ENCODE measurements around the gene CDH2. TPM values are rescaled to one million over a fixed set of nuclear protein-coding genes. Genes with fewer than 3 reads are reported as not detected.

Gene CDH2
- total RNA-seq, 4 donors from 2014 or later, result 0.47 to 1.7 (median 1.1) TPM; not detected in 1

DNA sequence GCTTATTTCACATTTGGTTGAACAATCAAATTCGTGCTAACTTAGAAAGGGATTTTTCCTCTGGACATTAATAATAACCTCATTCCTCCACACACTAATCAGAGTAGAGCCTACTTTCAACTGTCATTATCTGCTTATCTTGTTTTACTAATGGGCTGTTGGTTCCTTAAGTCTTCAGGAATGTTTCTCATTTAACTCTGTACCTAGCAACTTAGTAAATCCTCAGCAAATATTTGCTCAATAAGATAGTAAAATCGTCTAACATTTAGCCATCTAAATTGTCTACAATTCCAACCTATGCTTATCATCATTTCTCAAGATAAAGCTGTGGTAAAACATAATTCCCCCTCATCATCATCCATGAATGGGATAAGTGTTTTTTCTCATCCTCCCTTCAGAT is 98.1 kb downstream of the CDH2 start:
- Histone ChIP-seq H3K9me3 (no peaks in the 10 kb centered on the region), H3K36me3 (no peaks in the 10 kb centered on the region), H3K4me1 (no peaks in the 10 kb centered on the region), H3K27ac (no peak overlapping the region), H3K27me3 (no peaks in the 10 kb centered on the region), H3K4me3 (no peak overlapping the region)
- DNase-seq (ENCODE audit: low spot score in 2 of 2), result no peak
- 55% methylated on average over 2 of the region's 2 CpGs for WGBS
- TF ChIP-seq POLR2AphosphoS5 (IDR thresholded peaks at IDR 0.05), result no peak
- TF ChIP-seq EP300 (IDR thresholded peaks at IDR 0.05), result no peak
- TF ChIP-seq CTCF (IDR thresholded peaks at IDR 0.05), result no peak
- TF ChIP-seq POLR2A (IDR thresholded peaks at IDR 0.05), result no peak

GRCh38 chr18:28078298-28078697 is 98.6 kb downstream of the CDH2 start:
- Histone ChIP-seq H3K27me3 (no peaks in the 10 kb centered on the region), H3K4me1 (no peaks in the 10 kb centered on the region), H3K27ac (no peak overlapping the region), H3K4me3 (no peak overlapping the region), H3K36me3 (no peaks in the 10 kb centered on the region), H3K9me3 (no peaks in the 10 kb centered on the region)
- WGBS, result 83% methylated on average over 4 of the region's 4 CpGs
- TF ChIP-seq EP300 (IDR thresholded peaks at IDR 0.05) (no peak), POLR2AphosphoS5 (IDR thresholded peaks at IDR 0.05) (no peak), CTCF (IDR thresholded peaks at IDR 0.05) (no peak), POLR2A (IDR thresholded peaks at IDR 0.05) (no peak)
- DNase-seq (ENCODE audit: low spot score in 2 of 2), result no peak

- no peak for DNase-seq (ENCODE audit: low spot score in 2 of 2)
- no peak for TF ChIP-seq POLR2AphosphoS5 (IDR thresholded peaks at IDR 0.05)
- no peak for TF ChIP-seq EP300 (IDR thresholded peaks at IDR 0.05)
- TF ChIP-seq POLR2A (IDR thresholded peaks at IDR 0.05), result no peak
- TF ChIP-seq CTCF (IDR thresholded peaks at IDR 0.05), result no peak
- Histone ChIP-seq H3K27ac (no peak overlapping the region), H3K9me3 (no peaks in the 10 kb centered on the region), H3K4me3 (no peak overlapping the region), H3K27me3 (no peaks in the 10 kb centered on the region), H3K36me3 (no peaks in the 10 kb centered on the region), H3K4me1 (no peaks in the 10 kb centered on the region)
- 97% methylated on average over 3 of the region's 3 CpGs for WGBS
Observed at GRCh38 chr18:28075501-28075900, 101.4 kb downstream of the CDH2 start.

GRCh38 chr18:28074076-28074475 is 102.9 kb downstream of the CDH2 start:
- 73% methylated on average over 1 of the region's 1 CpG for WGBS
- no peaks in the 10 kb centered on the region for H3K36me3 ChIP-seq
- DNase-seq (ENCODE audit: low spot score in 2 of 2), result no peak
- H3K9me3 ChIP-seq, result no peaks in the 10 kb centered on the region
- H3K27ac ChIP-seq, result no peak overlapping the region
- no peak overlapping the region for H3K4me3 ChIP-seq
- TF ChIP-seq EP300 (IDR thresholded peaks at IDR 0.05), result no peak
- no peak for TF ChIP-seq POLR2A (IDR thresholded peaks at IDR 0.05)
- no peak for TF ChIP-seq POLR2AphosphoS5 (IDR thresholded peaks at IDR 0.05)
- TF ChIP-seq CTCF (IDR thresholded peaks at IDR 0.05), result no peak
- H3K27me3 ChIP-seq, result no peaks in the 10 kb centered on the region
- no peaks in the 10 kb centered on the region for H3K4me1 ChIP-seq

- WGBS, result 72% methylated on average over 3 of the region's 3 CpGs
- Histone ChIP-seq H3K9me3 (no peaks in the 10 kb centered on the region), H3K4me3 (no peak overlapping the region), H3K27me3 (no peaks in the 10 kb centered on the region), H3K4me1 (no peaks in the 10 kb centered on the region), H3K27ac (no peak overlapping the region), H3K36me3 (no peaks in the 10 kb centered on the region)
- DNase-seq (ENCODE audit: low spot score in 2 of 2), result no peak
- TF ChIP-seq POLR2A (IDR thresholded peaks at IDR 0.05) (no peak), POLR2AphosphoS5 (IDR thresholded peaks at IDR 0.05) (no peak), EP300 (IDR thresholded peaks at IDR 0.05) (no peak), CTCF (IDR thresholded peaks at IDR 0.05) (no peak)
Observed at GRCh38 chr18:28073658-28074057, 103.3 kb downstream of the CDH2 start.

All from suprapubic skin (tissue), 4 donors.